Stimulated activated CD8-positive, alpha-beta memory T cell treated with anti-CD3 and anti-CD28 coated beads, Interleukin-7, amount 100 ng/mL, for 1 hour (primary cell): Measurements from ENCODE around the gene SQOR.
A peak's percentile ranks its signal among the peaks of the same experiment; 100 is the strongest.
"Not testable (repeated sequence)": the region's sequence is repeated elsewhere in the genome, so short reads cannot be mapped to it uniquely, and the experiment has no call there.

Experiments used
- DNase-seq, 2 donors: peaks; one replicate each; pipeline ENCODE4 v3.0.0-alpha.2; 2020; ENCODE audit warnings: low read depth in 2 of 2

The SQOR gene

GRCh38 chr15:45631776-45632175, 3.1 kb upstream of the SQOR start:
- DNase-seq: no peak

- peak; percentile 20 to 50 for DNase-seq
Measured at GRCh38 chr15:45635191-45635638, 386 bp downstream of the SQOR start.

DNA sequence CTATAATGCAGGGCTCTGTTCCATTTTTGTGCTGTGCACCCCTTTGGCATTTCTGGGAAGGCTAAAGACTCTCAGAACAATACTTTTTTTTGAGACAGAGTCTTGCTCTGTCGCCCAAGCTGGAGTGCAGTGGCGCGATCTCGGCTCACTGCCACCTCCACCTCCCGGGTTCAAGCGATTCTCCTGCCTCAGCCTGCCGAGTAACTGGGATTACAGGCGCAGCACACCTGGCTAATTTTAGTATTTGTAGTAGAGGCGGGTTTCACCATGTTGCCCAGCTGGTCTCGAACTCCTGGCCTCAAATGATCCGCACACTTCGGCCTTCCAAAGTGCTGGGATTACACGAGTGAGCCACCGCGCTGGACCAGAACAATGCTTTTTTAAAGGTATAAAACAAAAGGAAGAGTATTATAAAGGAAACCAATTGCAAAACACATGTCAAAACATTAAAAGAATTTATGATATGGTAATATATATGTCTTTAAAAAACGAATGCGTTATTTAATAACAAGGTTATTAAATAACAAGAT, 999 bp downstream of the SQOR start:
- DNase-seq: no peak

- DNase-seq: no peak
Measured at GRCh38 chr15:45637141-45637540, 2.3 kb downstream of the SQOR start.

- no peak for DNase-seq
Measured at GRCh38 chr15:45637552-45638033, 2.8 kb downstream of the SQOR start.

DNA sequence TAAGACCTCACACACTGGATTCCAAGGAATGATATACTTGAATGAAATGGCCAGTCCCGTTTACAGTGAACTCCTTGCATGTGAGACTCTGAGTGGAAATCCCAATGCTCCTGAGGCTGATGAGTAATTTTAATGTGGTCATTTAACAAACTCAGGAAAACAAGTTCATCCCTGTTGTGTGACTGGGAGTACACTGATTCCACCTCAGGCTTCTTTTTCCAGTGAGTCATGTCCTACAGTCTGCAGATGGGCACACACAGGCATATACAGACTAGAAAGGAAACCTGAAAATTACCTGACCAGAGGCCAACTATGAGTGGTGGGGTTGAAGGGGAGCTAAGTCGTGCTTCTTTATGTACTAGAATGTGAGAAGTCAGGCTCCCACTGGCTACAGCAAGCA, 5.8 kb downstream of the SQOR start:
- DNase-seq: no peak

- DNase-seq: no peak
Measured at GRCh38 chr15:45641374-45641781, 6.5 kb downstream of the SQOR start.

GRCh38 chr15:45641999-45642932, 7.4 kb downstream of the SQOR start:
- no peak for DNase-seq

DNA sequence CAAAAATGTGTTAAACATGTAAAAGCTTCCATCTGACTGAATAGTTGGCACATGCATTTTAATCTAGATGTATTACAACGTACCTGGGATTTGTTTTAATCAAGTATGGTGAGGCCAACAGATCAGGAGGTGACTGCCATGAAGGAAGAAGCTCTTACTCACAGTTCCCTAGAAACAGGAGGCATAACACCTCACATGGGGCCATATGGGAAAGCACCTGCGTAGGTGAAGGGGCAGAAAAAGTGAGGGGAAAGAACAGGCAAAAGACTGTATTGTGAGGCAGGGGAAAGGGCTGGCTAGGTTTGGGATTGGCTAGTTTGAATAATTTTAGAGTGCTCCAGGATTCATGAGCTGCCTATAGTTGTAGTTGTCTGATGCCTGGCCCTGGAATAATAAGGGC, 9.6 kb downstream of the SQOR start:
- no peak for DNase-seq

- DNase-seq: no peak
Measured at GRCh38 chr15:45645026-45645980, 10.5 kb downstream of the SQOR start.

DNA sequence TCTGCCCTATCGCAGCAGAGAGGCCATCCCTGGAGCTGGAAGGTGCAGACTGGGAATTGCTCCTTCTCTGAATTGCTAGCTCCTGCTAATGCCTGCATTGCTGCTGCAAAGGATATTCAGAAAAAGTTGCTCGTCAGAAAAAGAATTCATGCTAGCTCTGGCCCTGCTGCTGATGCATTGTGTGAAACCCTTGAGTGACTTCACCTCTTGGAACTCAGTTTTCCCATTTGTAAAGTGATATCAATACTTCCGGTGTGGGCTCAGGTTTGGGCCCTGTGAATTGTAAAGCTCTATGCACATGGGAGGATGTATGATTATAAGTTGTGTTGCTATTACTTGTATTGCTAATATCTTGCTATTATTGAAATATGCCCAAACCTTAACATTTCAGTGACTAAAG, 11.4 kb downstream of the SQOR start:
- DNase-seq: no peak

- DNase-seq: no peak
Measured at GRCh38 chr15:45647828-45648227, 13.0 kb downstream of the SQOR start.

- no peak for DNase-seq
Measured at GRCh38 chr15:45648521-45649200, 13.8 kb downstream of the SQOR start.

- not testable (repeated sequence) for DNase-seq
Measured at GRCh38 chr15:45650007-45650406, 15.2 kb downstream of the SQOR start.

DNA sequence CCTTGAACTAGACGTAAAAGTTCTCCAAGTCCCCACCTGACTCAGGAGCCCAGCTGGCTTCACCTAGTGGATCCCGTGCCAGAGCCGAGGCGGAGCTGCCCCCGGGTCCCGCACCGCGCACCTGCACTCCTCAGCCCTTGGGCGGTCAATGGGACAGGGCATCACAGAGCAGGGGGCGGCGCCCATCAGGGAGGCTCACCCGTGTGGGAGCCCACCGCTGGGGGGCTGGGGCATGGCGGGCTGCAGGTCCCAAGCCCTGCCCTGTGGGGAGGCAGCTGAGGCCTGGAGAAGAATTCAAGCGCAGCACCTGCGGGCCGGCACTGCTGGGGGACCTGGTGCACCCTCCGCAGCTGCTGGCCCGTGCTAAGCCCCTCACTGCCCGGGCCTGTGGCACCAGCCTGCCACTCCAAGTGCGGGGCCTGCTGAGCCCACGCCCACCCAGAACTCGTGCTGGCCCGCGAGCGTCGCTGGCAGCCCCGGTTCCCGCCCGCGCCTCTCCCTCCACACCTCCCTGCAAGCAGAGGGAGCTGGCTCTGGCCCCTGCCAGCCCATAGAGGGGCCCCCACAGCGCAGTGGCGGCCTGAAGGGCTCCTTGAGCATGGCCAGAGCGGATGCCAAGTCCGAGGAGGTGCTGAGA, 16.2 kb downstream of the SQOR start:
- no peak for DNase-seq

DNA sequence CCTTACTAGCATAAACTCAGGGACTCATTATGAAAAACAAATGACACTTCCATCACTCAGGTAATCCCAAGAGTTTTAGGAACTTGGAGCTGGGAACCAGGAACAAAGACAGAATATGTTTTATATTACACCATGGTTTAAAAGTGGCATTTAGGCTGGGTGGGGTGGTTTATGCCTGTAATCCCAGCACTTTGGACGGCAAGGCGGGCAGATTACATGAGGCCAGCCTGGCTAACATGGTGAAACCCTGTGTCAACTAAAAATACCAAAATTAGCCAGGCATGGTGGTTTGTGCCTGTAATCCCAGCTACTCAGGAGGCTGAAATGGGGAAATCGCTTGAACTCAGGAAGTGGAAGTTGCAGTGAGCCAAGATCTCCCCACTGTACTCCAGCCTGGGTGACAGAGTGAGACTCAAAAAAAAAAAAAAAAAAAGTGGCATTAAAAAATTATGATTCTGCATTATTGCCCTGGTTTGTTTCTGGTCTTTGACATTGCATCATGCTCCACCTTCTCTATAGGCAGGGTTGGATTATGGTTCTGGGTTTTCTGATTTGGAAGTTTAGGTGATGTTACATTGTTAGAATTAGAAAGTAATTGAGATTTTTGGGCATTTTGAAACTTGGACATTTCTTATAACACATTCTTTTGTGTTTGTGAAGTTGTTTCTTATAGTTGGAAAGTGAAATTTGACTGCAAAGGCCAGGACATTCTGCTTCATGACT, 19.0 kb downstream of the SQOR start:
- no peak for DNase-seq

DNA sequence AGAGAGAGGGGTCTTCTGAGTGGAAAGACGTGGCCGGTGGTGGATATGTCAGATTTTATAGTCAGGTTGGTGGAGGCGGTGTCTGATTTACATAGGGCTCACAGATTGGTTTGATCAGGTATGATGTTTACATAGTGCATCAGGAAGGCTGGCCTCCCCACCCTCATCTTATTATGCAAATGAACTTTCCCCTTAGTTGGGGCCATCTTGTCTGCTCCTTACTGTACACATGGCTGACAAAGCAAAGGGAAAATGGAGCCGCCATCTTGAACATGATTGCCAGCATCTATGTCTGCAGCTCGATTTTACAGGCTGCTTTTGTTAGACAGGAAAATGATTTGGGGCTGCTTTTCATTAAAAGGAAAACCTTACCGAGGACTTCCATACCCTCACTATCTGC, 19.9 kb downstream of the SQOR start:
- no peak for DNase-seq

GRCh38 chr15:45657254-45657653, 22.4 kb downstream of the SQOR start:
- DNase-seq: no peak

DNA sequence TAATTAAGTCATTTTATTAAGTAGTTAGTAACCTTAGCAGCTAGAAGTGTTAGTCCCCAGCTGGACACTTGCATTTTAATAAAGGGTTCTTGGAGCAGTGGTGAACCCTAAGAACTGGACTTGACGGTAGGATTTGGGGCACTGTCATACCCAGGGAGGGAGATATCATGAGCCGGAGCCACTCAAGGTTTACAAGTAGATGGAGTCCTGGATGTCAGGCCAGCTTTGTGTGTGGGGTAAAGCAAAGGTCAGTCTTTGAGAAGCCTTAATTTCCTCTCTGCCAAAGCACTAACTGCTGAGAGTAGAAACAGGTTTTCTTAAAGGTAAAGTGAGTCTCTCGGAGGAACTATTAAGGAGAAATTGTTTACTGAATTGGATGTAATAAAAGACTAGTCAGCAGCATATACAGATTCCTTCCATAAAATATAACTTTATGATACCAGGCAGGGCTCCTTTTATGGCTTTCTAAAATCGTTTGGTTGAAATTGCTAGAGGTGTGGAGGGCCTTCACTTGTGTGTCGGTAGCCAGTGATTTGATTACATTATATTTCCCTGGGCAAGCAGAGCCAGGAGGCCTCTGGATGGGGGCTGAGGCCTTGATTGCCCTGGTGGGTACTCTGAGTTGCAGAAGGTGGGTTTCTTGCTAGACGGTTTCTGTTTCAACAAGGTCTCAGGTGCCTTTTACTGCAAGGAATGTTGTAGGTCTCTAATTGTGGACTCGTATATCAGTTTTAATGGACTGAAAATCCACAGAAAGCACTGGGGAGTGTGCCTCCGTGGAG, 23.1 kb downstream of the SQOR start:
- no peak for DNase-seq
